ENCODE data around the gene GTF2A1.
"Not testable (repeated sequence)": the region's sequence is repeated elsewhere in the genome, so short reads cannot be mapped to it uniquely, and the experiment has no call there.

Gene GTF2A1

DNA sequence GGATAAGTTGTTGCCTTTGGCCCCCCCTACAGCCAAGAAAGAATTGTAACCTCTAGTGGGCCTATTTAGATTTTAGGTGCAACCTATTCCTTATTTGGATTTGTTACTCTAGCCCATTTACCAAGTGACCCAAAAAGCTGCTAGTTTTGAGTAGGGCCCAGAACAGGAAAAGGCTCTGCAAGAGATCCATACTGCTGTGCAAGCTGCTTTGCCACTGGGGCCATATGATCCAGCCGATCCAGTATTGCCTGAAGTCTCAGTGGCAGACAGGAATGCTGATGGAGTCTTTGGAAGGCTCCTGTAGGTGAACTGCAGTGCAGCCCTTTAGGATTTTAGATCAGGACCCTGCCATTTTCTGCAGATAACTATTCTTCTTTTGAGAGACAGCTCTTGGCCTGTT lies 12.9 kb upstream of the GTF2A1 start:
- in situ Hi-C loops (cut with HindIII; ENCODE audit: low sequenced_read_pairs) = no loop called here

DNA sequence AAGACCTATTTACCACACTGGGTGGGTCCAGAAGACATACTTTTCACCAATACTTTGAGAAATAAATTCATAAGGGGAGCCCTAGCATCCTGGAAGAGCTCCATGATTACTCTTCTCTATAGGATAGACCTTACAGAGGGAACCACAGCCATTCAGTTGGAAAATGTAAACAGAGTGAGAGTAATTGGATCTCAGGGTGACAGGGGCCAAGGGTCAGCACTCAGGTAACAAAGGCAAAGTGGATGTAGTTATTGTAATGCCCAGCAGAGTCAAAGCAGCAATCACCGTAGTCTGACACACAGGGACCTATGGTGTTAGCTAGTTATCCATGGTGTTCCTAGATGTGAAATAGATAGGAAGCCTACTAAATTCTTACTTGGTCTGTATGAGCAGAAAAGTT lies 10.8 kb upstream of the GTF2A1 start:
- in situ Hi-C loops (cut with HindIII; ENCODE audit: low sequenced_read_pairs) = no loop called here

GRCh38 chr14:81224222-81224621 lies 3.5 kb upstream of the GTF2A1 start:
- in situ Hi-C loops (cut with HindIII; ENCODE audit: low sequenced_read_pairs) = no loop called here

- in situ Hi-C loops (cut with HindIII; ENCODE audit: low sequenced_read_pairs) = not testable (repeated sequence)
These were observed 3.0 kb upstream of the GTF2A1 start for GRCh38 chr14:81223788-81224187.

DNA sequence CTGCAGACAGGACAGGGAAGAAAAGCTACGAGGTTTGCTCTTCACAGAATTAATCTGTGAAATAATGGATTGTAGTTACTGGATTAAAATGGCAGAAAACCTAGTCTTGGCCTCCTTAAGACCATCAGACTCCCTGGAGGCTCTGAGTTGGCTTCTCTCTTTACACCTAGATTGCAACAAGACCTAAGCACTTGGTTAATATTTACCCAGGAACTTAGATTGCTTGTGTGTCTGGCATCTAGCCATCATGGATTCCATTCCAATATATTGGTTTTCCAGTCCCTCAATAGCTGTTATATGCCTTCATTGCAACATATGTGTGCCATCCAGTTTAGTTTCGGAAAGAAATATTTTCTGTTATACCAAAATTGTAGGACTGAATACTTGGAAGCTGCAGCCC lies 1.9 kb upstream of the GTF2A1 start:
- in situ Hi-C loops (cut with HindIII; ENCODE audit: low sequenced_read_pairs) = no loop called here

DNA sequence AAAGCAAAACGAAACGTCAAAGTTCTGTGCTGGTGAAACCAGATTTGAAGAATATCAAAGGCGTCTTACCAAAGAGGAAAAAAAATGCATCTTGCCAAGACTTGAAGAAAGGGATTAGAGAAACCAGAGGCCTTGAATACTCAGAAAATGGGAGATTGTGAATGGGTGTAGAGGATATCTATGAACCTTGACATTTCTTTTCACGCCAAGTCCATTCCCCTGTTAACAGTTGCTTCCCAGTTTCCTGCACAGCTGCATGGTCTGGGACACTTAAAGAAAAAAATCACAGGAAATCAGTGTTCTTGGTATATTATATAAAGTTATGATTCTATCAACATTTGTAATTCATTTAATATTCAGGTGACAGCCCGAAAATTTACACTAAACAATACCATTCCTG lies 1.4 kb upstream of the GTF2A1 start:
- in situ Hi-C loops (cut with HindIII; ENCODE audit: low sequenced_read_pairs) = no loop called here

DNA sequence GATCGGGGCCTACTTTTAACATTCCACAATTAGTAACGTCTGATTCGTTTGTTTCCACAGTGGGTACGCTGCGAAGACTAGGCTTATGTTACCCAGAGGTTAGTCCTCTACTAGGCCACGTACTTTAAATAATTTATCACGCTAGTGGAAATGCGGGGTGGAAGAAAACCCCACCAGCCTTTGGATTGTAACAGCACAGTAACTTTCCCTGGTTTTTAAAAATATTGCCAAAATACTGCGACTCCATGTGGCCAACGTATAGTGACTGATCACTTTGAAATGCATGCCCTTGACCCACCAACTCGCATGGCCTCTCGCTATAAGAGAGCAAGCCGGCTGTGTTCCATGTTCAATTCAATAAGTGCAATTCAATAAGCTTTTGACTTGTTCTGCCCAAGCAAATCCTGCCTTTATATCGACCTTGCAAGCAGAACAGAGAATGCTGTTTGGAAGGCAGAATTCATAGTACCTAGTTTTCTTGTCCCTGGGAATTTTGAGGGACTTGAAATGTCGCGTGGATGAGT lies 882 bp upstream of the GTF2A1 start:
- in situ Hi-C loops (cut with HindIII; ENCODE audit: low sequenced_read_pairs) = no loop called here

- in situ Hi-C loops (cut with HindIII; ENCODE audit: low sequenced_read_pairs) = no loop called here
These were observed 254 bp downstream of the GTF2A1 start for GRCh38 chr14:81220580-81220829.

- in situ Hi-C loops (cut with HindIII; ENCODE audit: low sequenced_read_pairs) = no loop called here
These were observed 790 bp downstream of the GTF2A1 start for GRCh38 chr14:81219759-81220579.

- in situ Hi-C loops (cut with HindIII; ENCODE audit: low sequenced_read_pairs) = no loop called here
These were observed 1.5 kb downstream of the GTF2A1 start for GRCh38 chr14:81219210-81219758.

DNA sequence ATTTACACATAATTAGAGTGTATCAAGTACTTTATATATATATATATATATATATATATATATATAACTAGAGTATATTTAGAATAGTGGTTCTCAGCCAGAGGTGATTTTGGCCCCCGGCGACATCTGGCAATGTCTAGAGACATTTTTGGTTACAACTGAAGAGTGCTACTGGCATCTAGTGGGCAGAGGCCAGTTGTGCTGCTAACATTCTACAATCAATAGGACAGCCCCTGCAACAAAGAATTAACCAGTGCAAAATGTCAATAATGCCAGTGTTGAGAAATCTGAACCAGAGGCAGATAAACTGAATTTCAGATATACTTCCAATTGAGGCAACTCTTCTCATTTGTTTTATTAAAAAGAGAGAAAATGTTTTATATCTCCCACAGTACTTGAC lies 8.9 kb downstream of the GTF2A1 start:
- in situ Hi-C loops (cut with HindIII; ENCODE audit: low sequenced_read_pairs) = no loop called here

- in situ Hi-C loops (cut with HindIII; ENCODE audit: low sequenced_read_pairs) = no loop called here
These were observed 11.5 kb downstream of the GTF2A1 start for GRCh38 chr14:81209167-81209836.

DNA sequence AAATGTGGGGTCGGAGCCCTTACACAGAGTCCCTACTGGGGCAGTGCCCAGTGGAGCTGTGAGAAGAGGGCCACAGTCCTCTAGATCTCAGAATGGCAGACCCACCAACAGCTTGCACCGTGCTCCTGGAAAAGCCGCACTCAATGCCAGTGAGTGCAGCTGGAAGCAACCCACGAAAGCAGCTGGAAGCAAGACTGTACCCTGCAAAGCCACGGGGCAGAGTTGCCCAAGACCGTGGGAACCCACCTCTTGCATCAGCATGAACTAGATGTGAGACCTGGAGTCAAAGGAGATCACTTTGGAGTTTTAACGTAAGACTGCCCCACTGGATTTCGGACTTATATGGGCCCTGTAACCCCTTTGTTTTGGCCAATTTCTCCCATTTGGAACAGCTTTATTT lies 12.3 kb downstream of the GTF2A1 start:
- in situ Hi-C loops (cut with HindIII; ENCODE audit: low sequenced_read_pairs) = no loop called here

GRCh38 chr14:81206115-81206514 lies 14.6 kb downstream of the GTF2A1 start:
- in situ Hi-C loops (cut with HindIII; ENCODE audit: low sequenced_read_pairs) = no loop called here

DNA sequence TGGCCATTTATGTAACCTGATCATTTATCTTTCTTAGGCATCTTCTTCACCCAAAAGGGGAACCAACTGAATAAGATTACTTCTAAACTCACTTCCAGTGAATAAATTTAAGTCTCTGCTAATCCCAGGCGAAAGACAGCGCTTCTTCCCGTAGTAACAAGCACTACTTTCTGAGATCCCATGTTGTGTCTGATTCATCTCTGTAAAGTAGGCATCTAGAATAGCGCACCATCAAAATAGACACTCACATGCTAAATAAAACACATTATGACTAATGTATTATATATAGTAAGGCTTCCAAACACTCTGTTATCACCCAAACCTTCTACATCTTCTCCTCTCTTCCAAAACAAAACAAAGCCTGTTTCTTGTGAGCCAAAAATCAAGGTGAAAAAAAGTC lies 15.1 kb downstream of the GTF2A1 start:
- in situ Hi-C loops (cut with HindIII; ENCODE audit: low sequenced_read_pairs) = no loop called here

DNA sequence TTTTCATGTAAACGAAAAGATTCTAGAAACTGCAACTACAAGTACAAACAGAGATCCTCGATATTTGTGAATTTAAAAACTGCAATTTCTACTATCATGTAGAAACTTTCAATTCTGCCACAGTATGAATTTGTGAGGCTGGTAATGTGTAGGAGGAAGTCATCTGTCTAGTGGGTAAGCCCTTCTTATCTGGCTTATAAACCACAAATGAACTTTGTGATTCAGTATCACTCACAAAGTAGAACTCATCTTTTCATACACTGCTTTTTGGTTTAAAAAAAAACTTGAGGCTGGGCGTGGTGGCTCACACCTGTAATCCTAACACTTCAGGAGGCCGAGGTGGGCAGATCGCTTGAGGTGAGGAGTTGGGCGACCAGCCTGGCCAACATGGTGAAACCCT lies 20.7 kb downstream of the GTF2A1 start:
- in situ Hi-C loops (cut with HindIII; ENCODE audit: low sequenced_read_pairs) = no loop called here

- in situ Hi-C loops (cut with HindIII; ENCODE audit: low sequenced_read_pairs) = no loop called here
These were observed 21.7 kb downstream of the GTF2A1 start for GRCh38 chr14:81199084-81199483.

GRCh38 chr14:81198651-81199050 lies 22.1 kb downstream of the GTF2A1 start:
- in situ Hi-C loops (cut with HindIII; ENCODE audit: low sequenced_read_pairs) = no loop called here

GRCh38 chr14:81193924-81194633 lies 26.7 kb downstream of the GTF2A1 start:
- in situ Hi-C loops (cut with HindIII; ENCODE audit: low sequenced_read_pairs) = no loop called here

- in situ Hi-C loops (cut with HindIII; ENCODE audit: low sequenced_read_pairs) = no loop called here
These were observed 28.2 kb downstream of the GTF2A1 start for GRCh38 chr14:81192594-81192993.

- in situ Hi-C loops (cut with HindIII; ENCODE audit: low sequenced_read_pairs) = no loop called here
These were observed 32.8 kb downstream of the GTF2A1 start for GRCh38 chr14:81187832-81188522.

Measured in DLD1 (cell line).